ACHN (cell line): ENCODE data around the gene ATP1A2.

ENCODE experiments used
- DNase-seq: peaks from one replicate; pipeline ENCODE4 v3.0.0-alpha.2; 2015
- in situ Hi-C: cut with HindIII; loops from 2 replicates; pipeline ENCODE4 v1.10.0; 2017; ENCODE audit warnings: low sequenced_read_pairs, low pct_ligation_motif_present, low pct_unique_long_range_greater_than_20kb

ATP1A2 gene

DNA sequence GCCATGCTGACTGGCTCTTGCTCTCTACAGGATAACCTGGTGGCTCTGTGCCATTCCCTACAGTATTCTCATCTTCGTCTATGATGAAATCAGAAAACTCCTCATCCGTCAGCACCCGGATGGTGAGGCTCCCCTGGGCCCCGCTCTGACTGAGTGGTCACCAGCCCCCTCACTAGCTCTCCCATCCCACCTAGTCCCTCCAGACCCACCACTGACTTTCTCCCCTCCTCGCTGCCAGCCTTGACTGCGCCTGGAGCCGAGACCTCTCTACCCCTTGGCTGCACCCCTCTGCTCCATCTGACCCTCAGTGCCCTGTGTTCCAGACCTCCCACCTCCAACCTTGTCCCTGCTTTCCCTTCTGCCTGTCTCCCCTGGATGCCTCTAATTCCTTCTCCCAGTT is 70.7 kb downstream of the ATP1A2 start:
- in situ Hi-C loops: no loop called here
- no peak for DNase-seq

DNA sequence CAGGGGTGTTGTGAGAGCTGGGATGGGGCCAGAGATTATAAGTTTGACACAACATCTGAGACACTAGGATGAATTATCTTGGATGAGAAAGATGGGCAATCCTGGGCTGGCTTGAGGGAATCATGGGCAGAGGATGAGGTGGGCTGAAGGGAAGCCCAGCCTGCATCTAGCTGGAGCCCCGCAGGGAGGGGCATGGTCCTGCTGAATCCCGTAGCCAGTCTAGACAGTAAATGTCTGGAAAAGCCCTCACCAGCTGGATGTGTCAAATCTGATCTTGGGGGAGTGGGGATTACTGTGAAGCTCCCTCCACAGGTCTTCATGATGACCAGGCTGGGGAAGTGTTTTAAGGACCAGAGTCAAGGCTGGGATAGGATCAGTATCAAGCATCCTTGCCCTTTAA is 71.2 kb downstream of the ATP1A2 start:
- in situ Hi-C loops: no loop called here
- DNase-seq: no peak

DNA sequence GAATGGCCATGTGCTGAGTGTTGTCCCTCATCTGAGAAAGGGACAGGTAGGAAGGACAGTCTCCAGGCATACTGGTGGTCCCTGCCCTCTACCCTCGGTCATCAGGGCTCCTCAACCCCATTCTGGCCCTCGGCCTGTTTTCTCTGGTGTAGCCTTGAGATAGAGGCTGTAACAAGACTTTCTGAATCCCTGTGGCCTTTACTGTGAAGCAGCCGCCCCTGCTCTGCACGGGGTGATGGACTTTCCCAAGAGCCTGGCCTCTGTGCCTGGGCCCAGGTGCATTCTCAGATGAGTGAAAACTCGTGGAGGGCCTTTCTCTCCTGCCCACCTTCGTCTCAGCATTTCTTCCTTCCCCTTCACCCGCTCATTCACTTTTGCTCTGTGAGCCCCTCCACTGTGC is 71.8 kb downstream of the ATP1A2 start:
- in situ Hi-C loops: no loop called here
- DNase-seq: no peak

DNA sequence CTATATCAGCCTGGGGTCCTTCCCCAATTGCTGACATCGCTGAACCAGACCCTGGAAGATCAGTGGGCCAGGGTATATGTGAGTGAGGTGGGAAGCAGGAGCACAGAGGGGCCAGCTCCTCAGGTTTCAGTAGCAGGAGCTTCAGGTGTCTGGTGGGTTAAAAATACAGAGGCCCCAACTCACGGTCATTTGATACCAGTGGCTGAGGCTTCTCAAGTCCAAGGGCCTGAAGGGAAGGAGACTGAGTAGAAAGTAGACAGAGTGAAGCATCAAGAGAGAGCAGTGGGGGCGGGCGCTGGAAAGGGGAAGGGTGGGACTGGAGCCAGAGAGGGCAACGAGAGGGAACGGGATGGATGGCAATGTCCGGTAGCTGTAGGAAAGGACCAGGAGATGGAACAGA is 72.8 kb downstream of the ATP1A2 start:
- DNase-seq: no peak
- in situ Hi-C loops: no loop called here

DNA sequence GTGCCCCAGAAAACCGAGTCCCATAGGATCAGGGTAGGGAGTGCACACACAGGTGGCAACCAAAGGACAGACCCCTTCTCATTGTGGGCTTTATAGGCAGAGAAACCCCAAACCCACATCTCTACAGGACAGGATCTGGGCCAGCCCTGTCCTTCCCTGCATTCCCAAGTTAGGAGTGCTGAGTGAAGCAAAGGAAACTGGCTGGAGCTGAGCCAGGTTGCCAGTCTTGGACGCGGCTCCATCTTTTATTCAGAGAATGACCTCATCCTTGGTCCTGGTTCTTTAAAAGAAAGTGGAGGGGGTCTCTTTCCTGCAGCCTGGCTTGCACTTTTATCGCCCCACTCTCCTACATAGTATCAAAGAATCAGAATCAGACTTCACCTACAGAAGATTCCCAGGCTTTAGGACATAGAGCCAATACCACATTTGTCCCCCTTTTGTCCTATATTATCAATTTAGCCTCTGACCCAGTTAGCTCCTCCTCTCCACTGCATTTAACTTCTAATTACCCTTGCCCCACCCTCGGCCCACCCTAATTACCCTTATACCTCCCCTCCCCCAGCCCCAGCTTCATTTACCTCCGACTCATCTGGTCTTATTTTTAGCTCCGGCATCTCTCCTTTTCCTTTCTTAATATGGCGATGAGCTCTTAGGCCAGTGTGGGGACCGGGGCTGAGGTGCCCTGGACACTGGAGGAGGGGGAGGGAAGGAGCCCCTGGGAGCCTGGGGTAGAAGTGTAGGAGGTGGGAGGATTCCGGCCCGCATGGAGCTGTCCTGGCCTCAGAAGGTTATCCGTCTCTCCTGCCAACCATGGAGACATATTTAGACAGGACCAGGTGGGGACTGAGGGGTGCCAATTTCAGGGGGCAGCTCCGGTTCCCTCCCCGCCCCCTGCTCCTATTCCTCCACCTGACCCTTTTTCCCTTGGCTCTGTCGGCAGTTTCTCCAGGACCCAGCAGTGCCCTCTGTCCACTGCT is 74.4 kb downstream of the ATP1A2 start, which contains the start of gene CASQ1:
Gene CASQ1 (plus strand): TSS at position 927 of the 977 bp plus-strand sequence. CDS start 177 bp downstream, outside the sequence.
- in situ Hi-C loops: no loop called here
- DNase-seq: peak; percentile 34

DNA sequence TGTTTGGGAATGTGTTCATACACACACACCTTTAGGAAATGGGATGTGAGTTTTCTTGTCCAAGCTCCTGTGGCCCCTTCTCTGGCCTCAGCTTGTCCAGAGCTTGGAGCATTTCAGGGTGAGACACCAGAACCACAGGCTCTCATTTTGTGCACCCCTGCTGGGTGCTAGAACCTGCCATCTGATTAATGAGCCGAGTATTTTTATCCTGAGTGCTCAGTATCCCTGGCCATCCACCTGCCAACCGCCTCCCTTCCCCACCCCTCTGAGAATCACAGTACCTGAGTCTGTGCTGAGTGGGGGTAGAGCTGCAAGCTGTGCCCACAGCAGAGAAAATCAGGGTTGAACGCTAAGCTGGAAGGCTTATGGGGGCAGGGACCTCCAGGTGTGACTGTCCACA is 76.2 kb downstream of the ATP1A2 start:
- in situ Hi-C loops: no loop called here
- no peak for DNase-seq

DNA sequence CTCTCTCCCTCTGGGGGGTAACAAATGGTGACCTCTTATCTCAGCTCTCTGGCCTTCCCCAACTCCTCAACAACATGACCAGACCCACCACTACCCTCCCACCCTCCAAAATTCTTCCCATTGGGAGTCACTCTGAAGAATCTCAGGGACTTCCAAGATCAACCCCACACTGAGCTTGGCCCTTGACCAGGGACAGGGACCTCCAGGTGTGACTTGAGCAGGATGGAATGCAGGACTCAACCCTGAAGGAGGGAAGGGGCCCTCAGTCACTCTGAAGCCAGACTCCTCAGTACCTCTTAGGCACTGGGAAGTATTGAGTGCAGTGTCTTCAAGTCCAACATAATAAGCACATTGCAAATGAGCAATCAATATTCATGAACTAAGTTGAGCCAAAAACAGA is 76.7 kb downstream of the ATP1A2 start:
- DNase-seq: no peak
- in situ Hi-C loops: no loop called here
